Smooth muscle cell (in vitro differentiated cells): ENCODE data around the gene ZSCAN12. TPM values are rescaled to one million over a fixed set of nuclear protein-coding genes. Genes with fewer than 3 reads are reported as not detected.

Source experiments
- DNase-seq: peaks from one replicate; lab custom pipeline; 2025; ENCODE audit not compliant: unreplicated experiment; lab: John Stamatoyannopoulos, UW
- H2AFZ ChIP-seq: fragments of 200-600 bp; sonication (generic); 2 replicates; pipeline ENCODE4 v1.6.0; 2016; ENCODE audit warnings: antibody characterized with exemption, low read depth, mild to moderate bottlenecking
- H3F3A ChIP-seq: fragments of 200-600 bp; sonication (generic); 2 replicates; pipeline ENCODE4 v1.6.0; 2017; ENCODE audit warnings: antibody characterized with exemption, low read depth
- H3K27ac ChIP-seq: fragments of 200-600 bp; sonication (generic); 2 replicates; pipeline ENCODE4 v1.5.1; 2016; ENCODE audit warnings: low read depth, mild to moderate bottlenecking
- H3K27me3 ChIP-seq: fragments of 200-600 bp; sonication (generic); 2 replicates; pipeline ENCODE4 v1.6.1; 2016; ENCODE audit warnings: low read depth, mild to moderate bottlenecking
- H3K36me3 ChIP-seq: fragments of 200-600 bp; sonication (generic); 2 replicates; pipeline ENCODE4 v1.5.1; 2016; ENCODE audit warnings: low read depth
- H3K4me1 ChIP-seq: fragments of 200-600 bp; sonication (generic); 2 replicates; pipeline ENCODE4 v1.5.1; 2016; ENCODE audit warnings: low read depth
- H3K4me2 ChIP-seq: fragments of 200-600 bp; sonication (generic); 2 replicates; pipeline ENCODE4 v1.6.0; 2016; ENCODE audit warnings: mild to moderate bottlenecking
- H3K4me3 ChIP-seq: fragments of 200-600 bp; sonication (generic); 2 replicates; pipeline ENCODE4 v1.5.1; 2016; ENCODE audit warnings: mild to moderate bottlenecking
- H3K79me2 ChIP-seq: fragments of 200-600 bp; sonication (generic); 2 replicates; pipeline ENCODE4 v1.6.0; 2016; ENCODE audit warnings: low read depth, mild to moderate bottlenecking
- H3K9ac ChIP-seq: fragments of 200-600 bp; sonication (generic); 2 replicates; pipeline ENCODE4 v1.6.0; 2016; ENCODE audit warnings: low read depth
- H3K9me3 ChIP-seq: fragments of 200-600 bp; sonication (generic); replicated peaks from 2 replicates; pipeline ENCODE4 v1.5.1; 2016; ENCODE audit warnings: low read depth
- H4K20me1 ChIP-seq: fragments of 200-600 bp; sonication (generic); 2 replicates; pipeline ENCODE4 v1.6.0; 2016; ENCODE audit warnings: low read depth
- CTCF ChIP-seq: fragments of 200-600 bp; sonication (generic); IDR thresholded peaks from 2 replicates; pipeline ENCODE4 v1.5.1; 2017; ENCODE audit warnings: borderline replicate concordance, mild to moderate bottlenecking, antibody characterized with exemption; ENCODE audit not compliant: insufficient read depth, poor library complexity, severe bottlenecking
- WGBS: methylation state at CpG from one replicate; pipeline ENCODE4 v1.1.7; 2016; ENCODE audit warnings: low lambda C conversion rate; 5-methylcytosine and 5-hydroxymethylcytosine counted together
- polyA plus RNA-seq: library from polyadenylated mRNA; unstranded; fragments of >200 nt; fragmentation: Nextera tagmentation; extraction: Ambion mirVana; gene quantifications from 2 replicates; pipeline ENCODE4 v1.2.1, GENCODE V29; 2016
- total RNA-seq: library from RNA; depleted of rRNA; stranded (reverse); fragments of >200 nt; gene quantifications from 2 replicates; pipeline ENCODE4 v1.2.3, GENCODE V29; 2014

Gene ZSCAN12
- total and polyA plus RNA-seq, 2 experiments from 2014 or later, result 1.3 to 6.8 TPM

- 93% methylated on average over 1 of the region's 1 CpG for WGBS
Observed at GRCh38 chr6:28345201-28345600, 54.3 kb downstream of the ZSCAN12 start.

DNA sequence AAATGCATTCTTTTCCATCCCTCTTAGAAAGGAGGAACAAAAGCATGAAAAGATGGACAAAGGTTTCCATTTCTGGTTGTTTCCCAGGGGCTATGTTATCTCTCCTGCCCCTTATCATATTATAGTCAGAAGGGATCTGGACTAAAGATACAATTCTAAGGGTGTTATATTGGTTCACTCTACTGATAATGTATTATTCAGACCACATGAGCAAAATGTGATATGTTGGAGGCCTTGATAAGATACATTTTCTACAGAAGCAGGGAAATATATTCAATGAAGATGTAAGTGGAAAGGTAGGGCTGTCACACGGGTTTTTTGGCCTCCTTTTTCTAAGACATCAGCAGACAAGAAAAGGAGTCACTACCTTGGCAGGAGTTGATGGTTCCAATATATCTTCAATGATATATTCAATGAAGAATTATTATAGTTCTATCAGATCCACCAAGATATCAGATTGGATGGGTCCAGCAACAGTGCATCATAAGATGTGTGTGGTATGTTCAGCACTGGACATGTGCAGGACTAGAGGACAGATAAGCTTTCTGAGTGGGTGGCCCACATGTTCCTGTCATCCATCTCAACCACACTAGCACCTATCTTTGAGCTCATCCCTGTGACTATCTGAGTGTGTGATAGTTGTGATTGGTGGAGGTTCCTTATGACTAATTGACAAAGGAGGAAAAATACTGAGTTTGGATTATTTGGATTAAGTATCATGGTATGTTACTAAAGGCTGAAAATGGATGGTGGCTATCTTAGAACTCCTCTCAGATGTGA, 55.5 kb downstream of the ZSCAN12 start:
- no peak overlapping the region for H3K4me3 ChIP-seq
- H3F3A ChIP-seq, result no peaks in the 10 kb centered on the region
- H3K36me3 ChIP-seq, result no peaks in the 10 kb centered on the region
- H3K79me2 ChIP-seq, result no peaks in the 10 kb centered on the region
- H3K4me1 ChIP-seq, result no peaks in the 10 kb centered on the region
- H3K27ac ChIP-seq, result no peak overlapping the region
- no peak overlapping the region for H3K9ac ChIP-seq
- H3K27me3 ChIP-seq, result peaks cover 25% of the 10 kb centered on the region
- WGBS, result 67% methylated on average over 1 of the region's 1 CpG
- no peaks in the 10 kb centered on the region for H4K20me1 ChIP-seq
- TF ChIP-seq CTCF, result no peak
- no peaks in the 10 kb centered on the region for H3K9me3 ChIP-seq
- no peak overlapping the region for H3K4me2 ChIP-seq
- no peak overlapping the region for H2AFZ ChIP-seq
- no peak for DNase-seq

More at GRCh38 chr6:28345201-28345600, 54.3 kb downstream of the ZSCAN12 start:
- no peak for TF ChIP-seq CTCF
- no peaks in the 10 kb centered on the region for H3K9me3 ChIP-seq
- H3K27me3 ChIP-seq, result peaks cover 25% of the 10 kb centered on the region
- H3K36me3 ChIP-seq, result no peaks in the 10 kb centered on the region
- no peaks in the 10 kb centered on the region for H4K20me1 ChIP-seq
- no peak overlapping the region for H3K4me3 ChIP-seq
- H3K4me2 ChIP-seq, result no peak overlapping the region
- H3K79me2 ChIP-seq, result peaks cover 2% of the 10 kb centered on the region
- no peak overlapping the region for H3K27ac ChIP-seq
- no peaks in the 10 kb centered on the region for H3F3A ChIP-seq
- no peak overlapping the region for H3K9ac ChIP-seq
- no peaks in the 10 kb centered on the region for H3K4me1 ChIP-seq
- DNase-seq, result no peak
- no peak overlapping the region for H2AFZ ChIP-seq

- no peak overlapping the region for H2AFZ ChIP-seq
- 92% methylated on average over 1 of the region's 1 CpG for WGBS
- no peak overlapping the region for H3K9ac ChIP-seq
- H3K27me3 ChIP-seq, result peaks cover 4% of the 10 kb centered on the region
- no peak overlapping the region for H3K4me2 ChIP-seq
- no peak for TF ChIP-seq CTCF
- H3K36me3 ChIP-seq, result no peaks in the 10 kb centered on the region
- H3F3A ChIP-seq, result no peaks in the 10 kb centered on the region
- H3K9me3 ChIP-seq, result no peaks in the 10 kb centered on the region
- peaks cover 4% of the 10 kb centered on the region for H3K79me2 ChIP-seq
- no peak overlapping the region for H3K4me3 ChIP-seq
- H3K27ac ChIP-seq, result no peak overlapping the region
- H4K20me1 ChIP-seq, result no peaks in the 10 kb centered on the region
- H3K4me1 ChIP-seq, result peaks cover 10% of the 10 kb centered on the region
- DNase-seq, result no peak
Observed at GRCh38 chr6:28340310-28341095, 59.0 kb downstream of the ZSCAN12 start.
